GM19043 (cell line): ENCODE data around the gene PNRC1.
"Not testable (repeated sequence)": the region's sequence is repeated elsewhere in the genome, so short reads cannot be mapped to it uniquely, and the experiment has no call there.

Experiments used
- ATAC-seq: cut with Tn5 transposase; IDR thresholded peaks from one replicate; pipeline ENCODE4 v1.9.1; 2021; ENCODE audit warnings: low read depth; ENCODE audit not compliant: unreplicated experiment

The PNRC1 gene

GRCh38 chr6:89087881-89088280, 7.3 kb downstream of the PNRC1 start:
- no peak for ATAC-seq

GRCh38 chr6:89098461-89098860, 17.9 kb downstream of the PNRC1 start:
- ATAC-seq: no peak

- ATAC-seq: no peak
Observed at GRCh38 chr6:89100114-89100513, 19.6 kb downstream of the PNRC1 start.

GRCh38 chr6:89110284-89110683, 29.7 kb downstream of the PNRC1 start:
- no peak for ATAC-seq

GRCh38 chr6:89111933-89112332, 31.4 kb downstream of the PNRC1 start:
- ATAC-seq: no peak

GRCh38 chr6:89116702-89117101, 36.2 kb downstream of the PNRC1 start:
- no peak for ATAC-seq

GRCh38 chr6:89117211-89118108, 36.9 kb downstream of the PNRC1 start, which contains the start of gene SRSF12:
TSS of gene SRSF12 (minus strand) at chr6:89118071. CDS start at chr6:89117887, 184 bp downstream.
- ATAC-seq: peak; percentile 74

- no peak for ATAC-seq
Observed at GRCh38 chr6:89118931-89119330, 38.4 kb downstream of the PNRC1 start.

GRCh38 chr6:89120371-89120770, 39.8 kb downstream of the PNRC1 start:
- no peak for ATAC-seq

GRCh38 chr6:89121934-89122333, 41.4 kb downstream of the PNRC1 start:
- no peak for ATAC-seq

GRCh38 chr6:89122625-89123024, 42.1 kb downstream of the PNRC1 start:
- no peak for ATAC-seq

- ATAC-seq: not testable (repeated sequence)
Observed at GRCh38 chr6:89128256-89128671, 47.7 kb downstream of the PNRC1 start.

GRCh38 chr6:89131599-89131998, 51.0 kb downstream of the PNRC1 start:
- no peak for ATAC-seq

GRCh38 chr6:89132057-89132456, 51.5 kb downstream of the PNRC1 start:
- ATAC-seq: no peak

GRCh38 chr6:89133981-89134380, 53.4 kb downstream of the PNRC1 start:
- no peak for ATAC-seq

- ATAC-seq: no peak
Observed at GRCh38 chr6:89134723-89135122, 54.2 kb downstream of the PNRC1 start.
